ENCODE results near the gene FBLN5.
"Not testable (repeated sequence)": the region's sequence is repeated elsewhere in the genome, so short reads cannot be mapped to it uniquely, and the experiment has no call there.

The FBLN5 gene

GRCh38 chr14:91848504-91849001 is 98.9 kb downstream of the FBLN5 start:
- no peak overlapping the region for H3K4me3 ChIP-seq (ENCODE audit: low read depth, low read length)
- DNase-seq (ENCODE audit: low read depth): no peak
- TF ChIP-seq, protein P1, sequence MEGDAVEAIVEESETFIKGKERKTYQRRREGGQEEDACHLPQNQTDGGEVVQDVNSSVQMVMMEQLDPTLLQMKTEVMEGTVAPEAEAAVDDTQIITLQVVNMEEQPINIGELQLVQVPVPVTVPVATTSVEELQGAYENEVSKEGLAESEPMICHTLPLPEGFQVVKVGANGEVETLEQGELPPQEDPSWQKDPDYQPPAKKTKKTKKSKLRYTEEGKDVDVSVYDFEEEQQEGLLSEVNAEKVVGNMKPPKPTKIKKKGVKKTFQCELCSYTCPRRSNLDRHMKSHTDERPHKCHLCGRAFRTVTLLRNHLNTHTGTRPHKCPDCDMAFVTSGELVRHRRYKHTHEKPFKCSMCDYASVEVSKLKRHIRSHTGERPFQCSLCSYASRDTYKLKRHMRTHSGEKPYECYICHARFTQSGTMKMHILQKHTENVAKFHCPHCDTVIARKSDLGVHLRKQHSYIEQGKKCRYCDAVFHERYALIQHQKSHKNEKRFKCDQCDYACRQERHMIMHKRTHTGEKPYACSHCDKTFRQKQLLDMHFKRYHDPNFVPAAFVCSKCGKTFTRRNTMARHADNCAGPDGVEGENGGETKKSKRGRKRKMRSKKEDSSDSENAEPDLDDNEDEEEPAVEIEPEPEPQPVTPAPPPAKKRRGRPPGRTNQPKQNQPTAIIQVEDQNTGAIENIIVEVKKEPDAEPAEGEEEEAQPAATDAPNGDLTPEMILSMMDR (IDR thresholded peaks at IDR 0.05; ENCODE audit: control insufficient read depth, extremely low read depth, insufficient read depth): no peak

DNA sequence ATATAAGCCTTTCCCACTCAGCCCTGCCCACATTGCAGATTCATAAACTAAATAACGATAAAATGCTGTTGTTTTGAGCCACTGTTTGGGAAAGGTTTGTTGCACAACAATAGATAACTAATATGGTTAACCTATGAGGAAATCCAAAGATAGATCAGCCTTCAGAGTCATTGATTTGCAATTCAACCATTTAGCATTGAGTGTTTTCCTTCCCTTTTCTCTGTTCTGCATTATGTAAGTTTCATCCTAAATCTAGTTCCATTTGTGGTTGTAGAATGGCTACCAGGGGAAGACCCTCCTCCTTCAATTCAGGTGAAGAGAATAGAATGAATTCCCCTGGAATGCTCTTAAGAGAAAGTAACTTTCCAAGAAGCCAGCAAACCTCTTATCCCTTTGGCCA is 99.8 kb downstream of the FBLN5 start:
- TF ChIP-seq, protein P1 (IDR thresholded peaks at IDR 0.05; ENCODE audit: control insufficient read depth, extremely low read depth, insufficient read depth): no peak
- no peak for DNase-seq (ENCODE audit: low read depth)
- no peak overlapping the region for H3K4me3 ChIP-seq (ENCODE audit: low read depth, low read length)

DNA sequence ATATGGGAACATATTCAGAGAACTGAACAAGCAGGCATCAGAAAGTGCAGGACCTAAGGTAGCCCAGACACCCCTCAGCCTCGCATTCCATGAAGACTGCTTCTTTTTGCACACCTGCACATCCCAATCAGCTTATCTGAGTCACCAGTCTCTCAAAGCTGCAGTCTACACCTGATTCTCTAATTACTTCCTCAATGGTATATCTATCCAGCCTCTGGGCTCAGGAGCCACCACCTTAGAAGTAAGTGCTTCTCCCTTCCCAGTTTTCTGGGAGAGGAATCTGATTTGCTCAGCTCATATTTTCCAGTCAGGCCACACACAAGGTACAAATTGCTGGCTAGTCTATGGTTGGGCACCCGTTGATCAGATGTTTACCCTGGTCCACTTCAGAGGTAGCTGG is 101.8 kb downstream of the FBLN5 start:
- TF ChIP-seq, protein P1 (IDR thresholded peaks at IDR 0.05; ENCODE audit: control insufficient read depth, extremely low read depth, insufficient read depth): no peak
- no peak overlapping the region for H3K4me3 ChIP-seq (ENCODE audit: low read depth, low read length)
- DNase-seq (ENCODE audit: low read depth): no peak

GRCh38 chr14:91845056-91845455 is 102.4 kb downstream of the FBLN5 start:
- not testable (repeated sequence) for DNase-seq (ENCODE audit: low read depth); H3K4me3 ChIP-seq (ENCODE audit: low read depth, low read length)

- H3K4me3 ChIP-seq (ENCODE audit: low read depth, low read length): no peak overlapping the region
- DNase-seq (ENCODE audit: low read depth): no peak
- TF ChIP-seq, protein P1 (IDR thresholded peaks at IDR 0.05; ENCODE audit: control insufficient read depth, extremely low read depth, insufficient read depth): no peak
Measured at GRCh38 chr14:91844029-91844428, 103.5 kb downstream of the FBLN5 start.

- no peak overlapping the region for H3K4me3 ChIP-seq (ENCODE audit: low read depth, low read length)
- TF ChIP-seq, protein P1 (IDR thresholded peaks at IDR 0.05; ENCODE audit: control insufficient read depth, extremely low read depth, insufficient read depth): no peak
- no peak for DNase-seq (ENCODE audit: low read depth)
Measured at GRCh38 chr14:91843437-91843836, 104.1 kb downstream of the FBLN5 start.

DNA sequence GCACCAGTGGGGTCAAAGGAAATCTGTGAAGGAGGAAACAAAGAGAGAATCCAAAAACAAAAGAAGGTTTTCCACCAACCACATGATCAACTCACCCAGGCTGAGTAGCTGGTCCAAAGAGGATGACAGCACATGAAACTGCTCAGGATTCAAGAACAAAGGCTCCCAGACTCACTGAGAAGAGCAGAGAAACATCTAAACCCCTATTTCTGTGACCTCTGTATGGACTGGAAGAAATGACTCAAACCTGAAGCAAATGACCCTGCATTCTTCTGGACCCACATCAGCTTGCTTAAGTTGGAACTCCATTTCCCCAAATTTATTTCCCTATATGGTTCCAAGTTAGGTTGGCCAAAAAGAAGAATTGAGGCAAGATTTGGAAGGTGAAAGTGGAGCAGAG is 106.4 kb downstream of the FBLN5 start:
- DNase-seq (ENCODE audit: low read depth): no peak
- TF ChIP-seq, protein P1 (IDR thresholded peaks at IDR 0.05; ENCODE audit: control insufficient read depth, extremely low read depth, insufficient read depth): no peak
- no peak overlapping the region for H3K4me3 ChIP-seq (ENCODE audit: low read depth, low read length)

Data from LNCaP clone FGC (cell line).